HEK293 (cell line): ENCODE data around the gene ZC2HC1C.

Experiments used
- CTCF ChIP-seq: fragments of 450-650 bp; formaldehyde crosslinking; IDR thresholded peaks from 2 replicates; pipeline ENCODE4 v1.5.1; 2016; ENCODE audit warnings: missing biosample characterization, missing genetic modification characterization
- MEIS1 ChIP-seq: sonication (generic); formaldehyde crosslinking; IDR thresholded peaks from 2 replicates; pipeline ENCODE4 v1.8.1; 2022; ENCODE audit warnings: missing genetic modification reagents, mild to moderate bottlenecking, borderline replicate concordance
- YY1 ChIP-seq: fragments of 450-650 bp; formaldehyde crosslinking; IDR thresholded peaks from 2 replicates; pipeline ENCODE4 v1.5.1; 2018; ENCODE audit warnings: missing biosample characterization, missing genetic modification characterization
- ZBTB17 ChIP-seq: fragments of 450-650 bp; formaldehyde crosslinking; IDR thresholded peaks from 2 replicates; pipeline ENCODE4 v1.5.1; 2016; ENCODE audit warnings: missing biosample characterization, missing genetic modification characterization
- ZNF274 ChIP-seq, 2 experiments: fragments of 200-500 bp in 1 of 2; fragments of 450-650 bp in 1 of 2; sonication (Bioruptor generic) in 1 of 2; formaldehyde crosslinking in 1 of 2; IDR thresholded peaks; 2 replicates each; pipeline versions ENCODE4 v1.5.1 to v1.6.1; 2014 to 2016; ENCODE audit warnings: borderline replicate concordance in 1 of 2, inconsistent platforms in 1 of 2, low read length in 1 of 2, missing biosample characterization in 1 of 2, missing genetic modification characterization in 1 of 2
- ZNF335 ChIP-seq: fragments of 450-650 bp; formaldehyde crosslinking; conservative IDR thresholded peaks from 2 replicates; pipeline ENCODE4 v1.5.1; 2016; ENCODE audit warnings: missing biosample characterization, missing genetic modification characterization
- ZNF416 ChIP-seq: fragments of 450-650 bp; formaldehyde crosslinking; IDR thresholded peaks from 2 replicates; pipeline ENCODE4 v1.5.1; 2016; ENCODE audit warnings: missing biosample characterization, missing genetic modification characterization
- TF ChIP-seq, protein P1 (sequence below): fragments of 450-650 bp; formaldehyde crosslinking; IDR thresholded peaks from 2 replicates; pipeline ENCODE4 v1.5.1; 2016; ENCODE audit warnings: missing biosample characterization, missing genetic modification characterization
- TF ChIP-seq, protein P2 (sequence below): fragments of 450-650 bp; formaldehyde crosslinking; IDR thresholded peaks from 2 replicates; pipeline ENCODE4 v1.5.1; 2016; ENCODE audit warnings: missing biosample characterization, missing genetic modification characterization

DNA sequence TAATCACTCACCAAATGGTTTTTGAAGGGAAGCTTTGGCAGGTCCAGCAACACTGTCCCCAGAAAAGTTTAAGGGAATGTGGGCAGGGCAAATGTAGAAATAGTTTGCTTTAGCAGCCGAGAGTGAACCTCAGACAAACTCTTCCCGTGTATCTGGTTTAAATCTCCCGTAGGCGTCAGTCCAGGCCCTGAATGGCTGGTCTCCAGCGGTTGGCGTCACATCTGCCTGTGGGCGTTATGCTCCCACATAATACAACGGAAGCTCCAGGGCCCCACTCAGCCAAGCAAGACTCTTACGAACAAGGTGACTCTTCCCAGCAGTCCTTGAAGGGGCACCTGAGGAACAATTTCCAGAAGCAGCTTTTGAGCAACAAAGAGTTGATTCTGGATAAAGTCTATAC is 942 bp downstream of the ZC2HC1C start:
- TF ChIP-seq, protein P1, sequence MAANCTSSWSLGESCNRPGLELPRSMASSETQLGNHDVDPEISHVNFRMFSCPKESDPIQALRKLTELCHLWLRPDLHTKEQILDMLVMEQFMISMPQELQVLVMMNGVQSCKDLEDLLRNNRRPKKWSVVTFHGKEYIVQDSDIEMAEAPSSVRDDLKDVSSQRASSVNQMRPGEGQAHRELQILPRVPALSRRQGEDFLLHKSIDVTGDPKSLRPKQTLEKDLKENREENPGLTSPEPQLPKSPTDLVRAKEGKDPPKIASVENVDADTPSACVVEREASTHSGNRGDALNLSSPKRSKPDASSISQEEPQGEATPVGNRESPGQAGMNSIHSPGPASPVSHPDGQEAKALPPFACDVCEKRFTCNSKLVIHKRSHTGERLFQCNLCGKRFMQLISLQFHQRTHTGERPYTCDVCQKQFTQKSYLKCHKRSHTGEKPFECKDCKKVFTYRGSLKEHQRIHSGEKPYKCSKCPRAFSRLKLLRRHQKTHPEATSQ (tag by site-specific recombination): no peak
- TF ChIP-seq, protein P2, sequence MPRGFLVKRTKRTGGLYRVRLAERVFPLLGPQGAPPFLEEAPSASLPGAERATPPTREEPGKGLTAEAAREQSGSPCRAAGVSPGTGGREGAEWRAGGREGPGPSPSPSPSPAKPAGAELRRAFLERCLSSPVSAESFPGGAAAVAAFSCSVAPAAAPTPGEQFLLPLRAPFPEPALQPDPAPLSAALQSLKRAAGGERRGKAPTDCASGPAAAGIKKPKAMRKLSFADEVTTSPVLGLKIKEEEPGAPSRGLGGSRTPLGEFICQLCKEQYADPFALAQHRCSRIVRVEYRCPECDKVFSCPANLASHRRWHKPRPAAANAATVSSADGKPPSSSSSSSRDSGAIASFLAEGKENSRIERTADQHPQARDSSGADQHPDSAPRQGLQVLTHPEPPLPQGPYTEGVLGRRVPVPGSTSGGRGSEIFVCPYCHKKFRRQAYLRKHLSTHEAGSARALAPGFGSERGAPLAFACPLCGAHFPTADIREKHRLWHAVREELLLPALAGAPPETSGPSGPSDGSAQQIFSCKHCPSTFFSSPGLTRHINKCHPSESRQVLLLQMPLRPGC (tag by site-specific recombination): no peak
- TF ChIP-seq YY1 (tag by site-specific recombination): no peak
- no peak for TF ChIP-seq ZNF274 (IDR thresholded peaks at IDR 0.05; ENCODE audit: low read length)
- TF ChIP-seq ZNF274 (tag by site-specific recombination; IDR thresholded peaks at IDR 0.05; ENCODE audit: borderline replicate concordance): no peak
- no peak for TF ChIP-seq ZNF416
- TF ChIP-seq MEIS1 (CRISPR knock-in tag): no peak
- no peak for TF ChIP-seq CTCF (tag by site-specific recombination)
- TF ChIP-seq ZBTB17 (tag by site-specific recombination): no peak
- no peak for TF ChIP-seq ZNF335 (tag by site-specific recombination)
